ENCODE results near the gene EBPL. TPM values are rescaled to one million over a fixed set of nuclear protein-coding genes. Genes with fewer than 3 reads are reported as not detected.

Gene EBPL
- total RNA-seq, 3 donors from 2014 or later = 33.6 to 36.8 (median 34.0) TPM

- TF ChIP-seq, protein P1, sequence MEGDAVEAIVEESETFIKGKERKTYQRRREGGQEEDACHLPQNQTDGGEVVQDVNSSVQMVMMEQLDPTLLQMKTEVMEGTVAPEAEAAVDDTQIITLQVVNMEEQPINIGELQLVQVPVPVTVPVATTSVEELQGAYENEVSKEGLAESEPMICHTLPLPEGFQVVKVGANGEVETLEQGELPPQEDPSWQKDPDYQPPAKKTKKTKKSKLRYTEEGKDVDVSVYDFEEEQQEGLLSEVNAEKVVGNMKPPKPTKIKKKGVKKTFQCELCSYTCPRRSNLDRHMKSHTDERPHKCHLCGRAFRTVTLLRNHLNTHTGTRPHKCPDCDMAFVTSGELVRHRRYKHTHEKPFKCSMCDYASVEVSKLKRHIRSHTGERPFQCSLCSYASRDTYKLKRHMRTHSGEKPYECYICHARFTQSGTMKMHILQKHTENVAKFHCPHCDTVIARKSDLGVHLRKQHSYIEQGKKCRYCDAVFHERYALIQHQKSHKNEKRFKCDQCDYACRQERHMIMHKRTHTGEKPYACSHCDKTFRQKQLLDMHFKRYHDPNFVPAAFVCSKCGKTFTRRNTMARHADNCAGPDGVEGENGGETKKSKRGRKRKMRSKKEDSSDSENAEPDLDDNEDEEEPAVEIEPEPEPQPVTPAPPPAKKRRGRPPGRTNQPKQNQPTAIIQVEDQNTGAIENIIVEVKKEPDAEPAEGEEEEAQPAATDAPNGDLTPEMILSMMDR (IDR thresholded peaks at IDR 0.05) = no peak
- H3K9me3 ChIP-seq = no peaks in the 10 kb centered on the region
- no peak for ATAC-seq
These were observed 9.3 kb downstream of the EBPL start for GRCh38 chr13:49681842-49682435.

DNA sequence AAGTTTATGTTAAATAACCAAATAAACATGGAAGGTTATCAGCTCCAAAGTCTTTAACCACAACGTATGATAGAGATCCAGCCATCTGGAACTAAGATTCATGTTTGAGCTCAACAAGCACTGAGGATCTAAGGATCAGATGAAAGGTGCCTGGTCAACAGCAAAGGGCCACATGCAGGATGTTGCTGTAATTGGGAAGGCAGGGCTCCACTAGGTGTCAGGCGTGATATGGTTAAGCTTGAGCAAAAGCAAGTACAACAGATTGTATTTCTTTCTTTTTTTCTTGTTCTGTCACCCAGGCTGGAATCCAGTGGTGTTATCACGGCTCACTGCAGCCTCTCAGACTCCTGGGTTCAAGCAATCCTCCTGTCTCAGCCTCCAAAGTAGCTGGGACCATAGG lies 12.0 kb downstream of the EBPL start:
- TF ChIP-seq, protein P1 (IDR thresholded peaks at IDR 0.05) = no peak
- Histone ChIP-seq H3K9me3 (no peaks in the 10 kb centered on the region), H3K4me1 (ENCODE audit: low read depth) (peaks cover 4% of the 10 kb centered on the region), H3K36me3 (ENCODE audit: low read depth) (no peaks in the 10 kb centered on the region), H3K4me3 (no peak overlapping the region)
- ATAC-seq (peak; percentile 35), DNase-seq (peak in 1 of 3 donors; percentile 29)
- intact Hi-C loops (cut with DNase I, micrococcal nuclease) = no loop called here

More at GRCh38 chr13:49681842-49682435, 9.3 kb downstream of the EBPL start:
- Histone ChIP-seq H3K36me3 (ENCODE audit: low read depth) (no peaks in the 10 kb centered on the region), H3K4me1 (ENCODE audit: low read depth) (no peaks in the 10 kb centered on the region), H3K4me3 (no peak overlapping the region)
- intact Hi-C loops (cut with DNase I, micrococcal nuclease) = no loop called here
- no peak for DNase-seq

DNA sequence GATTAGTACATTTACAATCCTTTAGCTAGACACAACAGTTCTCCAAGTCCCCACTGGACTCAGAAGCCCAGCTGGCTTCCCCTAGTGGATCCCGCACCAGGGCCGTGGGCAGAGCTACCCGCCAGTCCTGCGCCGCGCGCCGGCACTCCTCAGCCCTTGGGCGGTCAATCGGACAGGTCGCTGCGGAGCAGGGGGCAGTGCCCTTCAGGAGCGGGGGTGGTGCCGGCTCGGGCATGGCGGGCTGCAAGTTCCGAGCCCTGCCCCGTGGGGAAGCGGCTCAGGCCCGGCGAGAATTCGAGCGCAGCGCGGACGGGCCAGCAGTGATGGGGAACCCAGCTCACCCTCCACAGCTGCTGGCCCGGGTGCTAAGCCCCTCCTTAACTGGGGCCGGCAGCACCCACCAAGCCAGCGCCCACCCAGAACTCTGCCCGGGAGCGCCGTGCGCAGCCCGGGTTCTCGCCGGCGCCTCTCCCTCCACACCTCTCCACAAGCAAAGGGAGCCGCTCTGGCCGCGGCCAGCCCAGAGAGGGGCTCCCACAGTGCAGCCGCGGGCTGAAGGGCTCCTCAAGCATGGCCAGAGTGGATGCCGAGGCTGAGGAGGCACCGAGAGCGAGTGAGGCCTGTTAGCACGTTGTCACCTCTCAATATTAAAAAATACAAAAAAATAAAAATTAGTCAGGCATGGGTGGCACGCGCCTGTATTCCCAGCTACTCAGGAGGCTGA lies 12.9 kb downstream of the EBPL start:
- Histone ChIP-seq H3K4me1 (ENCODE audit: low read depth) (peaks cover 4% of the 10 kb centered on the region), H3K4me3 (no peak overlapping the region), H3K9me3 (no peaks in the 10 kb centered on the region), H3K36me3 (ENCODE audit: low read depth) (no peaks in the 10 kb centered on the region)
- DNase-seq (no peak), ATAC-seq (no peak)
- intact Hi-C loops (cut with DNase I, micrococcal nuclease) = no loop called here
- TF ChIP-seq, protein P1 (IDR thresholded peaks at IDR 0.05) = no peak

GRCh38 chr13:49676581-49677298 lies 14.5 kb downstream of the EBPL start:
- Histone ChIP-seq H3K36me3 (ENCODE audit: low read depth) (no peaks in the 10 kb centered on the region), H3K9me3 (no peaks in the 10 kb centered on the region), H3K4me1 (ENCODE audit: low read depth) (peaks cover 4% of the 10 kb centered on the region), H3K4me3 (no peak overlapping the region)
- ATAC-seq = peak; percentile 98
- TF ChIP-seq, protein P1 (IDR thresholded peaks at IDR 0.05) = no peak
- DNase-seq = peak in 1 of 3 donors; percentile 49
- intact Hi-C loops (cut with DNase I, micrococcal nuclease) = no loop called here

- intact Hi-C loops (cut with DNase I, micrococcal nuclease) = loop anchor here in 1 of 2 donors (5.0 kb wide), 1 partner anchor 176 kb away; no protein-coding TSS in a partner anchor
- TF ChIP-seq, protein P1 (IDR thresholded peaks at IDR 0.05) = no peak
- no peaks in the 10 kb centered on the region for H3K36me3 ChIP-seq (ENCODE audit: low read depth)
- ATAC-seq = no peak
- no peak overlapping the region for H3K4me3 ChIP-seq
- no peaks in the 10 kb centered on the region for H3K9me3 ChIP-seq
- no peak for DNase-seq
- no peaks in the 10 kb centered on the region for H3K4me1 ChIP-seq (ENCODE audit: low read depth)
These were observed 20.5 kb downstream of the EBPL start for GRCh38 chr13:49670828-49671227.
